Measurements from ENCODE around the gene ZGPAT.

ZGPAT gene

DNA sequence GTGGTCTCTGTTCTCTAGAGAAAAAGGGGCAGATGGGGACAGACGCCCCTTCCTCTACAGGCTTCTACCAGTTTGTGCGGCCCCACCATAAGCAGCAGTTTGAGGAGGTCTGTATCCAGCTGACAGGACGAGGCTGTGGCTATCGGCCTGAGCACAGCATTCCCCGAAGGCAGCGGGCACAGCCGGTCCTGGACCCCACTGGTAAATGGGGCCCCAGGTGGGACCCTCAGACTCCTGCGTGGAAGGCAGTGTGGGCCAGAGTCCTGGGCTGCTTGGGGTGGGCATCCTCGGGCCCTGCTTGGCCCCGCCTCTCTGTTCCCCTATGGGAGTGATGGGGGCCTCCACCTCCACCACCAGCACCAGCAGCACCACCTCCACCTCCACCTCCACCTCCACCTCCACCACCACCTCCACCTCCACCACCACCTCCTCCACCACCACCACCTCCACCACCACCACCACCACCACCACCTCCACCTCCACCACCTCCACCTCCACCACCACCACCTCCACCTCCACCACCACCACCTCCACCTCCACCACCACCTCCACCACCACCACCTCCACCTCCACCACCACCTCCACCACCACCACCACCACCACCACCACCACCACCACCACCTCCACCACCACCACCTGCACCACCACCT is 14.6 kb upstream of the ZGPAT start:
- no peak for DNase-seq

DNA sequence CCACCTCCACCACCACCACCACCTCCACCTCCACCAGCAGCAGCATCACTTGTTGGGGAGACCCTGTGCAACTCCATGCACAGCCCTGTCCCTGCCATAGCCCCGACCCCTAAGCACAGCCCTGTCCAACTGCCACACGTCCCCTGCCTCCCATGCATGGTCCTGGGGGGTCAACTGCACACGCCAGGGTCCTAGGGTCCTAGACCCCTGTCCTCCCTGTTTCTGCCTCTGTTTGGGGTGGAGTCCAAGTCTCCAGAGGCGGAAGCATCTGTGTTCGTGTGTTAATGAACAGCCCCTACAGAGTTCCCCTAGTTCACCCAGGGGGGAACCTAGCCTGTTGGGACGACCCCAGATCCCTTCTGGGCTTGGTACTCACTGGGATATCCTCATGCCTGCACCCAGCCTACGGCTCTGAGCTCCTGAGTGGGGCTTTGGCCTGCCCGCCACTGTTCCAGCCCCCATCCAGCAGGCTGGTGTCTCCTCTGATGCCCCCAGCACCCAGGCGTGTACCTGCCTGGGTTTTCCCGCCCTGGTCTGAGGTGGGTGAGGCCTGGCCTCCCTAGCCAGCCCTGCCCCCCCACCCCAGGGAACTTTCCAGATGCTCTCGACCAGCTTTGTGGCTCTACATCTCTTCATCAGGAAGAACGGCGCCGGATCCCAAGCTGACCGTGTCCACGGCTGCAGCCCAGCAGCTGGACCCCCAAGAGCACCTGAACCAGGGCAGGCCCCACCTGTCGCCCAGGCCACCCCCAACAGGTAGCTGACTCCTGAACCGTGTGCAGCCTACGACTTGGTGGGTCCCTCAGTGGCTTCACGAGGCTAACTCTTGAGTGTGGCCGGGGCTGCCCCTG is 13.9 kb upstream of the ZGPAT start:
- peak; percentile 39 for DNase-seq

DNA sequence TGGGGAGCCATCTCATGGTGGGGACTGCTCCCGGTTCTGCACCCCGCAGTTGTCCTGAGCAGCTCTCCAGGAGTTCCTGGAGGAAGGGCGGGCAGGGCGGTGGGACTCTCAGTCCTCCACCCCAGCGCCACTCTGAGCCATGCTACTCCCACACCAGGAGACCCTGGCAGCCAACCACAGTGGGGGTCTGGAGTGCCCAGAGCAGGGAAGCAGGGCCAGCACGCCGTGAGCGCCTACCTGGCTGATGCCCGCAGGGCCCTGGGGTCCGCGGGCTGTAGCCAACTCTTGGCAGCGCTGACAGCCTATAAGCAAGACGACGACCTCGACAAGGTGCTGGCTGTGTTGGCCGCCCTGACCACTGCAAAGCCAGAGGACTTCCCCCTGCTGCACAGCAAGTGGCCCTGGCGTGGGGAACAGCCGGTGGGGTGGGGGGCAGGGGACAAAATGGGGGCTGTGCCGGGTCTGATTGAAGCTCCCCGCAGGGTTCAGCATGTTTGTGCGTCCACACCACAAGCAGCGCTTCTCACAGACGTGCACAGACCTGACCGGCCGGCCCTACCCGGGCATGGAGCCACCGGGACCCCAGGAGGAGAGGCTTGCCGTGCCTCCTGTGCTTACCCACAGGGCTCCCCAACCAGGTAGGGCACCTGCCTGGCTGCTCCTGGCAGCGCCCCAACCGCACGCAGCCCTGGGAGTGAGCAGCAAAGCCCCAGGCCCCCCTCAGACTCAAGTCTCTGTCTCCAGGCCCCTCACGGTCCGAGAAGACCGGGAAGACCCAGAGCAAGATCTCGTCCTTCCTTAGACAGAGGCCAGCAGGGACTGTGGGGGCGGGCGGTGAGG is 13.0 kb upstream of the ZGPAT start:
- peak; percentile 26 for DNase-seq

DNA sequence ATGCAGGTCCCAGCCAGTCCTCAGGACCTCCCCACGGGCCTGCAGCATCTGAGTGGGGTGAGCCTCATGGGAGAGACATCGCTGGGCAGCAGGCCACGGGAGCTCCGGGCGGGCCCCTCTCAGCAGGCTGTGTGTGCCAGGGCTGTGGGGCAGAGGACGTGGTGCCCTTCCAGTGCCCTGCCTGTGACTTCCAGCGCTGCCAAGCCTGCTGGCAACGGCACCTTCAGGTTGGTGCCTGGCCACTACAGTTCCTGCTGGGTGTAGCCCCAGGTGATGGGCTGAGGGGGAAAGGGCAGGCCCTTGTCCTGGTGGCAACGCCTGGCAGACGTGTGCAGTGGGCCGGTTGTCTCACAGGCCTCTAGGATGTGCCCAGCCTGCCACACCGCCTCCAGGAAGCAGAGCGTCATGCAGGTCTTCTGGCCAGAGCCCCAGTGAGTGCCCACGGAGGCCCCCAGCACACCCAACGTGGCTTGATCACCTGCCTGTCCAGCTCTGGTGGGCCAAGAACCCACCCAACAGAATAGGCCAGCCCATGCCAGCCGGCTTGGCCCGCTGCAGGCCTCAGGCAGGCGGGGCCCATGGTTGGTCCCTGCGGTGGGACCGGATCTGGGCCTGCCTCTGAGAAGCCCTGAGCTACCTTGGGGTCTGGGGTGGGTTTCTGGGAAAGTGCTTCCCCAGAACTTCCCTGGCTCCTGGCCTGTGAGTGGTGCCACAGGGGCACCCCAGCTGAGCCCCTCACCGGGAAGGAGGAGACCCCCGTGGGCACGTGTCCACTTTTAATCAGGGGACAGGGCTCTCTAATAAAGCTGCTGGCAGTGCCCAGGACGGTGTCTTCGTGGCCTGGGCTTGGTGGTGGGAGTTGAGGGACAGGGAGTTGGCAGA is 12.2 kb upstream of the ZGPAT start:
- DNase-seq, result peak; percentile 39

DNA sequence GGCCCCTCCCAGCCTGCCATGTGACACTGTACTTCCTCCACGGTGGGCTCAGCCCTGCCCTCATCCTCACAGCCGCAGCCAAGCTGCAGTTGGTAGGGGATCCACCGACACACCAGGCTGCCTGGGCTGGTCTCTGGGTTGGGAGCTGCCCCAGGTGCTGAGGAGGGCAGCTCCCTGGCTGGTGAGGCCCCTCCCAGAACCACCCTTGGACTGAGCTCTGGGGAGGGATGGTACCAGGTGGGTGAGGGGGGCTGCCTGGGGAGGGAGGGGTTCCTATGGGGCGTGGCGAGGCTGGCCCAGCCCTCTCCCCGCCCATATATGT is 11.6 kb upstream of the ZGPAT start:
- no peak for DNase-seq

DNA sequence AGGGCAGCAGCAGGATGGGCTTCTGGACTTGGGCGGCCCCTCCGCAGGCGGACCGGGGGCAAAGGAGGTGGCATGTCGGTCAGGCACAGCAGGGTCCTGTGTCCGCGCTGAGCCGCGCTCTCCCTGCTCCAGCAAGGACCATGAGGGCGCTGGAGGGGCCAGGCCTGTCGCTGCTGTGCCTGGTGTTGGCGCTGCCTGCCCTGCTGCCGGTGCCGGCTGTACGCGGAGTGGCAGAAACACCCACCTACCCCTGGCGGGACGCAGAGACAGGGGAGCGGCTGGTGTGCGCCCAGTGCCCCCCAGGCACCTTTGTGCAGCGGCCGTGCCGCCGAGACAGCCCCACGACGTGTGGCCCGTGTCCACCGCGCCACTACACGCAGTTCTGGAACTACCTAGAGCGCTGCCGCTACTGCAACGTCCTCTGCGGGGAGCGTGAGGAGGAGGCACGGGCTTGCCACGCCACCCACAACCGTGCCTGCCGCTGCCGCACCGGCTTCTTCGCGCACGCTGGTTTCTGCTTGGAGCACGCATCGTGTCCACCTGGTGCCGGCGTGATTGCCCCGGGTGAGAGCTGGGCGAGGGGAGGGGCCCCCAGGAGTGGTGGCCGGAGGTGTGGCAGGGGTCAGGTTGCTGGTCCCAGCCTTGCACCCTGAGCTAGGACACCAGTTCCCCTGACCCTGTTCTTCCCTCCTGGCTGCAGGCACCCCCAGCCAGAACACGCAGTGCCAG is 11.0 kb upstream of the ZGPAT start, which contains the start of gene TNFRSF6B:
Gene TNFRSF6B (plus strand): TSS at position 25 of the 729 bp plus-strand sequence. CDS start 116 bp downstream, at position 141.
- no peak for DNase-seq

DNA sequence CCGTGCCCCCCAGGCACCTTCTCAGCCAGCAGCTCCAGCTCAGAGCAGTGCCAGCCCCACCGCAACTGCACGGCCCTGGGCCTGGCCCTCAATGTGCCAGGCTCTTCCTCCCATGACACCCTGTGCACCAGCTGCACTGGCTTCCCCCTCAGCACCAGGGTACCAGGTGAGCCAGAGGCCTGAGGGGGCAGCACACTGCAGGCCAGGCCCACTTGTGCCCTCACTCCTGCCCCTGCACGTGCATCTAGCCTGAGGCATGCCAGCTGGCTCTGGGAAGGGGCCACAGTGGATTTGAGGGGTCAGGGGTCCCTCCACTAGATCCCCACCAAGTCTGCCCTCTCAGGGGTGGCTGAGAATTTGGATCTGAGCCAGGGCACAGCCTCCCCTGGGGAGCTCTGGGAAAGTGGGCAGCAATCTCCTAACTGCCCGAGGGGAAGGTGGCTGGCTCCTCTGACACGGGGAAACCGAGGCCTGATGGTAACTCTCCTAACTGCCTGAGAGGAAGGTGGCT is 10.4 kb upstream of the ZGPAT start:
- peak; percentile 40 for DNase-seq

DNA sequence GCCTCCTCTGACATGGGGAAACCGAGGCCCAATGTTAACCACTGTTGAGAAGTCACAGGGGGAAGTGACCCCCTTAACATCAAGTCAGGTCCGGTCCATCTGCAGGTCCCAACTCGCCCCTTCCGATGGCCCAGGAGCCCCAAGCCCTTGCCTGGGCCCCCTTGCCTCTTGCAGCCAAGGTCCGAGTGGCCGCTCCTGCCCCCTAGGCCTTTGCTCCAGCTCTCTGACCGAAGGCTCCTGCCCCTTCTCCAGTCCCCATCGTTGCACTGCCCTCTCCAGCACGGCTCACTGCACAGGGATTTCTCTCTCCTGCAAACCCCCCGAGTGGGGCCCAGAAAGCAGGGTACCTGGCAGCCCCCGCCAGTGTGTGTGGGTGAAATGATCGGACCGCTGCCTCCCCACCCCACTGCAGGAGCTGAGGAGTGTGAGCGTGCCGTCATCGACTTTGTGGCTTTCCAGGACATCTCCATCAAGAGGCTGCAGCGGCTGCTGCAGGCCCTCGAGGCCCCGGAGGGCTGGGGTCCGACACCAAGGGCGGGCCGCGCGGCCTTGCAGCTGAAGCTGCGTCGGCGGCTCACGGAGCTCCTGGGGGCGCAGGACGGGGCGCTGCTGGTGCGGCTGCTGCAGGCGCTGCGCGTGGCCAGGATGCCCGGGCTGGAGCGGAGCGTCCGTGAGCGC is 9.8 kb upstream of the ZGPAT start:
- DNase-seq, result peak; percentile 19

DNA sequence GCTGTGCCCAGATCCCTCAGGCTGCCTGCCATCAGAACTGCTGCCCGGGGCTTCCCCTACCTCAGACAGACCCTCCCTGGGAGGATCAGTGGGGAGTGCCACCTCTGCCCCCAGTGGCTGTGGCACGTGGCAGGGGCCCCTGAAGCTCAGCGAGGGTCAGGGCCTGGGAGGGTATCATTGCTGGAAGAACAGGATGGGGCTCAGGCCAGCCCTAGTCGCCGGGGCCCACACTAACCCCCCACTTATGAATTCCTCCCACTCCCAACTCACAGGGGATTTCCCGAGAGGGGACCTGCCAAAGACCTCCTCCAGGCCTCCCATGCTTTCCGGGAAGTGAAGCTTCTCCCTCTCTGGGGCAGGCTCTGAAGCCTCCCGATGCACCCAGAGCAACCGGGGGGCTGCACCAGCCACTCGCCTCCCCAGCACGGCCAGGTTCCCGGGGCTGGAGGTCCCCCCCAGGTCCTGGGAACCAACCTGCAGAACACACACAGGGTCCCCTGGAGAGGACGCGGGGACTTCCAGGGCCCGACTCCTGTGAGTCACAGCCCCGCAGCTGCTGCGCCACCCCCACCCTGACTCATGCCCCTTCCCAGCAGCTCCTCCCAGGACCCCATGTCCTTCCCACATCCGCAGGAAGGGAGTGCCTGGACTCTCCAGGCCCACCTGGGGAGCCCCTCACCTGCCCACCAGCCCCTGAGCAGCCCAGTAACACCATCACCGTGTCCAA is 8.9 kb upstream of the ZGPAT start:
- DNase-seq, result peak; percentile 66

DNA sequence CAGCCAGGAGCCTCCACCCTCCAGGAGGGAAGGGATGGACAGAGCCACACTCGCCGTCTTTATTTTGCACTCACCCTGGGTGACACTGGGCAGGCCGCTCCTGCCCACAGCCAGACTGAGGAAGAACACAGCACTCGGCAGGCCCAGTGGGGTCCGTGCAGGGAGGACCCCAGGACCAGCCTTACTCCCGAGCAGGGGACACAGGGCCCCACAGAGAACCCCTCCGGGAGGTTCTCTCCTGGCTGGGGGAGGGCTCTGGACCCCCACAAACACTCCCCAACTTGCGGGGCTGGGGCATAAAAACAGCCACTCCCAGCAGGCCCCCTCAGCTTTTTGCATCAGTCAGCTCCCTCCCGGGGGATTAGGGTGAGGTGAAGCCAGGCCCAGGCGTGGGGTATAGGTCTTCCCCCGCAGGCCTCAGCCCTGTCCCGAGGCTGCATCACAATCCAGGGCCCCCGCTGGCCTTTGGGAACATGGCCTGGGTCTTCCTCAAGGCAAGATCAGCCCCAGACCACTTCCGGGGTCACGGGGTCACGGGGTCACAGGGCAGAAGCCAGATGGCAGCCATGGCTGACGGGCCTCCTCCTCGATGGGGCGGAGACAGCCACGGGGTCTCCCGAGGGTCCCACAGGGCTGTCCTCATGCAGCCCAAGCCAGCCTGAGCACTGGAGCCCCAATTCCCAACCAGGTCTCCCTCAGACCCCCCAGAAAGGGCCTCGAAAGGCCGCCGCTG is 8.2 kb upstream of the ZGPAT start:
- DNase-seq, result peak; percentile 35

DNA sequence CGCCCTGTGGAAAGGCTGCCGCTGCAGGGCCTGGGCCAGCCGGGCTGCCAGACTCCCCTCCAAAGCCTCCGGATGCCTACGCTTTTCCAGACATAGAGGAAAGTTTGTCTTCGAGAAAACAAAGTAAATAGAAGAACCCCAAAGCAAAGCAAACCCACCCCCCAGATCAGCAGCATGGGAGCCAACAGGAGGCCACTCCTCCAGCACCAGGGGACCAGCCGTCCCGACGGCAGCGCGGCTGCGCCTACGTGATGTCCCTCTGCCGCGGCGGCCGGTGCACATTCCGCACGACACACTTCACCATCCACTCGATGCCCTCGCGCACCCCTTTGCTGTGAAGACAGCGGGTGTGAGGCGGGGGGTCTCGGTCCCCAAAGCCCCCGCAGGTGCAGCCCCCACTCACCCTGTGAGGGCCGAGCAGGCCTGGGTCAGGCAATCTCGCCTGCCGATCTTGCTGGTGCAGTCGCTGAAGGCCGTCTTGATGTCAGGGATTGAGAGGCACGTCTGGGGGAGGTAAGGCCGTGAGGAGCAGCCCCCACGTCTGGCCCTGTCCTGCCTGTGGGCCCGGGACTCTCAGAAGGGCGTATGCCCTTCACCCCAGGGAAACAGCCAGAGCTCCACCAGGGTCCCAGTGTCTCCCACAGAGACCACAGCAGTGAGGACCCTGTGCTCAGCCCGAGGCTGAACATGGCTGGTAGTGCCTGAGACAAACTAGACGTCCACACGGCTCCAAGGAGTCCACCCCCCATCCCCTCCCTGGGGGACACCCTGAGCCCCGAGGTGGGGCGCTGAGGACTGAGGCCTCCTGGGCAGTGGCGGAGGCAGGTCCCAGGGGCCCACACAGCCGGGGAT is 7.4 kb upstream of the ZGPAT start:
- DNase-seq, result peak; percentile 26

DNA sequence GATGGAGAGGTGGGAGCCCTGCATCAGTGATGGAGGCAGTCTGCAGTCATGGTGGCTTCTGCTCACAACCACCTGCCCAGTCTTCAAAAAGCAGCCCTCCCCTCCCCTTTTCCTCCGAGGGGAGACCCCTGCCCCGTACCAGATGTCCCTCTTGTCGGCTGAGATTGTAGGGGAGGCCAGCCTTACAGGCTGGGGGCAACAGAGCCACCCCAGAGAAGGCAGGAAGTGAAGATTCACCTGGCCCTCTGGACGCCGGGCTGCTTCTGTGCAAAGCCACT is 6.8 kb upstream of the ZGPAT start:
- no peak for DNase-seq

DNA sequence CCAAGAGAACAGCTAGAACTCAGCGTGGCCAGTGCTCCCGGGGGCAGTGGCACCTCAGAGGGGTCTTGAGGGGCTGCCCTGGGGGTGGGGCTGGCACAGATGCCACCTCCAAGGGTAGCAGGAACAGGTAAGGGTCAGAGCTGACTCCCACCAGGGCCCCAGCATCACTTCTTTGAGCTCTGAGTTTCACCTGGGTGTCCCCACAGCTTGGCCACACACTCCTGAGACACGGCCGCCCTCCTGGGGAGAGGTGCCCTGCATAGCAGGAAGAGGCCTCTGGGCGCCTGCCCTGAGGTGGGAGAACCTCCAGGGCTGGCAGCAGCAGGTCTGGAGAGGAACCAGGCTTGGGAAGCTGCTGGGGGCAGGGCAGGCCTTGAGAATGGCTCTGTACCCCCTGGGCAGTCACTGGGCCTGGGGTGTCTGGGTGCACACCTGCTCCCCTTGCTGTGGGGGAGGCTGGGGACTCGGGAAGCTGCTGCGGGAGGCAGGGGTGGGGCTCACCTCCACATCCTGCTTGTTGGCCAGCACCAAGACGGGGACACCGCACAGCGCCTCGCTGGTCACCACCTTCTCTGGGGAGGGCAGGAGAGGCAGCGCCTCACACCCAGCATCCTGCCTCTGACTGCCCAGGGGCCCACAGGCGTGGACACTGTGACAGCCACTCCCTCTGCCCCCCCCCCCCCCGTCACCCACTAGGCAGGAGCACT is 6.4 kb upstream of the ZGPAT start:
- DNase-seq, result peak; percentile 21

DNA sequence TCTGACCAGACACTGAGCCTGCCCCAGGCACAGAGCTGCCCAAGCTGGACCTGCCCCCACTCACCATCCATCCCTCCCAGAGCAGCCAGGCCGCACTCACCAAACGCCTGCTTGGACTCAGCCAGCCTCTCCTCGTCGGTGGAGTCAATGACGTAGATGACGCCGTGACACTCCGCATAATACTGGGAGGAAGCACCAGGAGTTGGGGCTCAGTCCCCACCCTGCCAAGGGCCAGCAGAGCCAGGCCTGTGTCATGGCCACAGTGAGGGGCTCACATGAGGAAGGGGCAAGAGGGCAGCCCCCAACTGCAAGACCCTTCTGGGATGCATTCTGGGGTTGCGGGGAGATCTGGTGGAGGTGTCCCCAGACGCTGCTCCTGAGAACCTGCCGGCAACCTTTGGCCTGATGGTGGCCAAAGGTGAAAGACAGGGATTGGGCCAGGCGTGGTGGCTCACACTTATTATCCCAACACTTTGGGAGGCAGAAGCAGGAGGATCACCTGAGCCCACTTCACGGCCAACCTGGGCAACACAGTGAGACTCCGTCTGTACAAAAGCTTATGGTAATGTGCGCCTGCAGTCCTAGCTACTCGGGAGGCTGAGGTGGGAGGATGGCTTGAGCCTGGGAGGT is 5.7 kb upstream of the ZGPAT start:
- no peak for DNase-seq

DNA sequence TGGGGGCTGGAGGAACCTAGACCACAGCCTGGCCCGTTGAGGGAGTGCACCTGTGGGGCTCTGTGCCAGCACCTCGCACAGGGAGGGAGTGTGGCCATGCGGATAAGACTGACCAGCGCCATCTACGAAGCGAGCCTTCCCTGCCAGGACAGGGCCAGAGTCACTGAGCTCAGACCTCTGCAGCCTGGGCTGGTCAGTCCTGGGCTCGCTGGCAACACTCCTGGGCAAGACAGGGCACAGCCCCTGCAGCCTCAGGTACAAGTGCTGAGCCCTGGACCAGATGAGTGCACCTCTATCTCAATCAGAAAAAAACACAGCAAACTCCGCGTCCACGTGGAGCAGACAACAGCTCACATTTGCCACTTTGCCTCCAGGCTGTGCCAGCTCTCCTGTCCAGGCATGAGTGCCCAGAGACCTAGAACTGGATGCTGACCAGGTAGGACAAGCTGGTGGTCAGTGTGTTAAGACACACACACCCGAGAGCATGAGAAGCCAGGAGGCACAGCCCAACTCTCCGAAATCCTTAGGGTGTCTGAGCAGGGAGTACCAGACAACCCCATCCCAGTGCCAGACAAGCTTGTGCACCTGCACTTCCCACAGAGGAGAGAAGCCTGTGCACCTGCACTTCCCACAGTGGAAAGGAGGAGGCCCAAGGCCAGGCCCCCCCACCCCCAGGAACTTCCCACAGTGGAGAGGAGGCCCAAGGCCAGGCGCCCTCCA is 4.9 kb upstream of the ZGPAT start:
- DNase-seq, result no peak

DNA sequence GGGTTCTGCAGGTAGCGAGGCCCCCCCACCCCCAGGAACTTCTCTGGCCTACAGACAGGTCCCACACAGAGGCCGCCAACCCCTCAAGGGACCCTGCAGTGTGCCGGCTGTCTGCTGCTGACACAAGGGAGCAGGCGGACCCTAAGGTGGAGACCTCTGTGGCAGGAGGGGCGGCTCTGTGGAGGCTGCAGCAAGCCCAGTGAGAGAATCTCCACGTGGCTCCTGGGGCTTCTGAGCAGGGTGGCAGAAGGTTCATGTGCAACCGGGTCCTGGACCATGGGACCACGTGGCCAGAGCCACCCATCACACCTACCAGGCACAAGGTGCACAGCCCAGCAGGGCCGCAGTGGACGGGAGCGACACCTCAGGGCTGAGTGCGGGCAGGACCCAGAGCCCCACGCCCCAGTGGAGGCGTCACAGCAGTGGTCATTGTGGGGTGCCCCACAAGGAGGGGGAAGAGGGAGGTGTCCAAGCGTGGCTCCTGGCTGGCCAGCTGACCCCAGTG is 4.3 kb upstream of the ZGPAT start:
- no peak for DNase-seq
